ENCODE results near the gene FAM110A. TPM values are rescaled to one million over a fixed set of nuclear protein-coding genes. Genes with fewer than 3 reads are reported as not detected.
A peak's percentile ranks its signal among the peaks of the same experiment; 100 is the strongest.

FAM110A gene
- total RNA-seq, 1 donor from 2014 or later: 17.4 TPM

DNA sequence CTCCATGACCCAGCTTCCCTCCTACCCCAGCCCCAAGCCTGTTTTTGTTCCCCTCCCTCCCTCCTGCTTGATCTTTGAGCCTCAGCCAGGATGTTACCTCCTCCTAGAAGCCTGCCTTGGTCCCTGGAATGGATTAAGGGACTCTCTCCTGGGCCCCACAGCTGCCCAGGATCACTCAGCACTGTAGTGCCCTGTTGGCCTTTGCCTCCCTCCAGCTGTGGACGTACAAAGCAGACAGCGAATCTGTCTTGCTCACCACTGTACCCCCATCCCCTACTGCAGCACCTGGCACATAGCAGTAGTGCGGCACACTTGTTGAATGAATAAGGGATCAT is 11.8 kb upstream of the FAM110A start:
- Mint-ChIP-seq H3K27me3 (ENCODE audit: low read depth) (no peaks in the 10 kb centered on the region), H3K9me3 (no peaks in the 10 kb centered on the region), H3K4me1 (peaks cover 15% of the 10 kb centered on the region), H3K27ac (ENCODE audit: unreplicated experiment) (no peak overlapping the region), H3K36me3 (ENCODE audit: low read depth) (no peaks in the 10 kb centered on the region), H3K4me3 (no peak overlapping the region)
- TF ChIP-seq, protein P1, sequence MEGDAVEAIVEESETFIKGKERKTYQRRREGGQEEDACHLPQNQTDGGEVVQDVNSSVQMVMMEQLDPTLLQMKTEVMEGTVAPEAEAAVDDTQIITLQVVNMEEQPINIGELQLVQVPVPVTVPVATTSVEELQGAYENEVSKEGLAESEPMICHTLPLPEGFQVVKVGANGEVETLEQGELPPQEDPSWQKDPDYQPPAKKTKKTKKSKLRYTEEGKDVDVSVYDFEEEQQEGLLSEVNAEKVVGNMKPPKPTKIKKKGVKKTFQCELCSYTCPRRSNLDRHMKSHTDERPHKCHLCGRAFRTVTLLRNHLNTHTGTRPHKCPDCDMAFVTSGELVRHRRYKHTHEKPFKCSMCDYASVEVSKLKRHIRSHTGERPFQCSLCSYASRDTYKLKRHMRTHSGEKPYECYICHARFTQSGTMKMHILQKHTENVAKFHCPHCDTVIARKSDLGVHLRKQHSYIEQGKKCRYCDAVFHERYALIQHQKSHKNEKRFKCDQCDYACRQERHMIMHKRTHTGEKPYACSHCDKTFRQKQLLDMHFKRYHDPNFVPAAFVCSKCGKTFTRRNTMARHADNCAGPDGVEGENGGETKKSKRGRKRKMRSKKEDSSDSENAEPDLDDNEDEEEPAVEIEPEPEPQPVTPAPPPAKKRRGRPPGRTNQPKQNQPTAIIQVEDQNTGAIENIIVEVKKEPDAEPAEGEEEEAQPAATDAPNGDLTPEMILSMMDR (conservative IDR thresholded peaks at IDR 0.05): no peak
- no peak for DNase-seq (ENCODE audit: low read depth, low spot score)

GRCh38 chr20:822651-823573 is 10.6 kb upstream of the FAM110A start:
- no peak overlapping the region for H3K4me3 Mint-ChIP-seq
- DNase-seq (ENCODE audit: low read depth, low spot score): no peak
- H3K9me3 Mint-ChIP-seq: no peaks in the 10 kb centered on the region
- TF ChIP-seq, protein P1 (conservative IDR thresholded peaks at IDR 0.05): no peak
- peak overlapping the region; percentile 88 for H3K27ac Mint-ChIP-seq (ENCODE audit: unreplicated experiment)
- H3K36me3 Mint-ChIP-seq (ENCODE audit: low read depth): no peaks in the 10 kb centered on the region
- no peaks in the 10 kb centered on the region for H3K27me3 Mint-ChIP-seq (ENCODE audit: low read depth)
- H3K4me1 Mint-ChIP-seq: peaks cover 15% of the 10 kb centered on the region

DNA sequence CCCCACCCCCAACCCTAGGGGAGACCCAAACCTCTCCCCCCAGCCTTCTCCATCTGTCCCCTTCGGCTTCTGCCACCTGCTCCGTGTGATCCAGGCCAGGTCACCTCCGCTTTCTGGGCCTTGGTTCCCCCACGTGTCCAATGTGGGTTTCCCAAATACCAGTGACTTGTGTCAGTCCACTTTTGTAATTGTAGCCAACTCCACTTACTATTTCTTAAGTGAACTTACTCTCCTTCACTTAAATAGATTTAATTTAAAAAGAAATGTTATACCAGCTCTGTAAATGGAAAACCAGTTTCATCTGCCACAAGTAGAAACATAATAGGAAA is 10.0 kb upstream of the FAM110A start:
- DNase-seq (ENCODE audit: low read depth, low spot score): no peak
- Mint-ChIP-seq H3K27ac (ENCODE audit: unreplicated experiment) (peak overlapping the region; percentile 81), H3K36me3 (ENCODE audit: low read depth) (no peaks in the 10 kb centered on the region), H3K9me3 (no peaks in the 10 kb centered on the region), H3K27me3 (ENCODE audit: low read depth) (no peaks in the 10 kb centered on the region), H3K4me1 (peaks cover 15% of the 10 kb centered on the region), H3K4me3 (no peak overlapping the region)
- TF ChIP-seq, protein P1 (conservative IDR thresholded peaks at IDR 0.05): no peak

- Mint-ChIP-seq H3K4me3 (no peak overlapping the region), H3K27ac (ENCODE audit: unreplicated experiment) (no peak overlapping the region), H3K4me1 (peaks cover 15% of the 10 kb centered on the region), H3K27me3 (ENCODE audit: low read depth) (no peaks in the 10 kb centered on the region), H3K36me3 (ENCODE audit: low read depth) (no peaks in the 10 kb centered on the region), H3K9me3 (no peaks in the 10 kb centered on the region)
- TF ChIP-seq, protein P1 (conservative IDR thresholded peaks at IDR 0.05): no peak
- DNase-seq (ENCODE audit: low read depth, low spot score): no peak
Measured at GRCh38 chr20:824490-824889, 9.0 kb upstream of the FAM110A start.

DNA sequence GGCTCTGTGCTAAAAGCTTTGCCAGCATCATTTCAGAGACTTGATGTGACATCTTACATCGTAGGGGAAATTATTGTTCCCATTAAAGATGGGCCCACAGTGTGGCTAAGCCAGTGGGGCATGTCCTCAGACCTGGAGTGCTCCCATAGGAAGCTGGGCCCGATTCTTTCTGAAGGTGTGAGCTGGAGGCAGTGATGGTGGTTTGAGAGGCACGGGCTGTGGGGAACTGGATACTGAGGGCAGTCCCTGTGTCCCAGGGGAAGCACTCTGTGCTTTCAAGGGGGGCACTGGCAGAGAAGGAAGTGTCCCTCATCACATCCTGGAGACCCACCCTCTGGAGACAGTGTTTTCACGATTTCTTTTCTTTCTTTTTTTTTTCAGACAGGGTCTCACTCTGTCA is 8.6 kb upstream of the FAM110A start:
- DNase-seq (ENCODE audit: low read depth, low spot score): no peak
- Mint-ChIP-seq H3K27ac (ENCODE audit: unreplicated experiment) (no peak overlapping the region), H3K36me3 (ENCODE audit: low read depth) (no peaks in the 10 kb centered on the region)

More for the DNA sequence above, 8.6 kb upstream of the FAM110A start:
- Mint-ChIP-seq H3K27me3 (ENCODE audit: low read depth) (no peaks in the 10 kb centered on the region), H3K4me1 (peaks cover 15% of the 10 kb centered on the region), H3K9me3 (no peaks in the 10 kb centered on the region), H3K4me3 (no peak overlapping the region)
- TF ChIP-seq, protein P1 (conservative IDR thresholded peaks at IDR 0.05): no peak
